GM21786 (cell line): ENCODE measurements around the gene KCNAB1.
"Not testable (repeated sequence)": the region's sequence is repeated elsewhere in the genome, so short reads cannot be mapped to it uniquely, and the experiment has no call there.

ENCODE experiments used
- ATAC-seq: cut with Tn5 transposase; IDR thresholded peaks from one replicate; pipeline ENCODE4 v1.9.1; 2021; ENCODE audit not compliant: unreplicated experiment

The KCNAB1 gene

GRCh38 chr3:156174229-156174847 is 54.0 kb downstream of the KCNAB1 start:
- no peak for ATAC-seq

- ATAC-seq = no peak
Measured at GRCh38 chr3:156175570-156175969, 55.2 kb downstream of the KCNAB1 start.

GRCh38 chr3:156176048-156176447 is 55.7 kb downstream of the KCNAB1 start:
- ATAC-seq = no peak

GRCh38 chr3:156176629-156177210 is 56.3 kb downstream of the KCNAB1 start:
- no peak for ATAC-seq

- ATAC-seq = no peak
Measured at GRCh38 chr3:156180077-156180476, 59.7 kb downstream of the KCNAB1 start.

- ATAC-seq = no peak
Measured at GRCh38 chr3:156181509-156181908, 61.1 kb downstream of the KCNAB1 start.

GRCh38 chr3:156183396-156183795 is 63.0 kb downstream of the KCNAB1 start:
- ATAC-seq = no peak

GRCh38 chr3:156184156-156184555 is 63.8 kb downstream of the KCNAB1 start:
- no peak for ATAC-seq

- ATAC-seq = no peak
Measured at GRCh38 chr3:156187146-156187769, 66.9 kb downstream of the KCNAB1 start.

- ATAC-seq = no peak
Measured at GRCh38 chr3:156188757-156189156, 68.4 kb downstream of the KCNAB1 start.

- no peak for ATAC-seq
Measured at GRCh38 chr3:156189927-156190326, 69.5 kb downstream of the KCNAB1 start.

- ATAC-seq = not testable (repeated sequence)
Measured at GRCh38 chr3:156194945-156195344, 74.6 kb downstream of the KCNAB1 start.

GRCh38 chr3:156197152-156197551 is 76.8 kb downstream of the KCNAB1 start:
- not testable (repeated sequence) for ATAC-seq

- no peak for ATAC-seq
Measured at GRCh38 chr3:156201411-156202405, 81.3 kb downstream of the KCNAB1 start.

GRCh38 chr3:156206157-156206556 is 85.8 kb downstream of the KCNAB1 start:
- ATAC-seq = no peak

- ATAC-seq = no peak
Measured at GRCh38 chr3:156207802-156208685, 87.7 kb downstream of the KCNAB1 start.

GRCh38 chr3:156209631-156210335 is 89.4 kb downstream of the KCNAB1 start:
- no peak for ATAC-seq

- no peak for ATAC-seq
Measured at GRCh38 chr3:156211583-156211982, 91.2 kb downstream of the KCNAB1 start.

GRCh38 chr3:156214676-156215075 is 94.3 kb downstream of the KCNAB1 start:
- no peak for ATAC-seq

GRCh38 chr3:156215751-156216150 is 95.4 kb downstream of the KCNAB1 start:
- no peak for ATAC-seq
